ENCODE measurements around the gene APOC3. TPM values are rescaled to one million over a fixed set of nuclear protein-coding genes. Genes with fewer than 3 reads are reported as not detected.

The APOC3 gene
- total and polyA plus RNA-seq, 2 experiments from 2014 or later: not detected

GRCh38 chr11:116853461-116854073 is 23.9 kb downstream of the APOC3 start:
- no peaks in the 10 kb centered on the region for H3K9me2 ChIP-seq (ENCODE audit: insufficient read depth)
- H4K20me1 ChIP-seq (replicated peaks; ENCODE audit: insufficient read depth): no peaks in the 10 kb centered on the region; the same call in 1 of the 2 replicates
- Mint-ChIP-seq H3K4me1 (no peaks in the 10 kb centered on the region; the same call in 2 of the 3 replicates), H3K27me3 (ENCODE audit: insufficient read depth, low read depth, poor library complexity) (peaks cover 2% of the 10 kb centered on the region), H3K9me3 (no peaks in the 10 kb centered on the region), H3K4me3 (no peak overlapping the region), H3K27ac (0 out of 2 replicates have a peak overlapping the region, but pooled peaks have one; percentile 18), H3K36me3 (ENCODE audit: low read depth) (peaks cover 5% of the 10 kb centered on the region)
- no peak for DNase-seq (ENCODE audit: low spot score)
- no peaks in the 10 kb centered on the region for H3K27me3 ChIP-seq (ENCODE audit: insufficient read depth)
- peaks cover 9% of the 10 kb centered on the region; the same call in 1 of the 2 replicates for H3K36me3 ChIP-seq (ENCODE audit: insufficient read depth)
- H3K79me2 ChIP-seq (replicated peaks; ENCODE audit: insufficient read depth): no peaks in the 10 kb centered on the region
- ATAC-seq: no peak
- H3K27ac ChIP-seq (ENCODE audit: low read depth): no peak overlapping the region
- H3F3A ChIP-seq (replicated peaks; ENCODE audit: low read depth): no peaks in the 10 kb centered on the region
- H3K4me3 ChIP-seq: no peak overlapping the region
- no peak overlapping the region for H3K4me2 ChIP-seq
- H3K4me1 ChIP-seq (ENCODE audit: insufficient read depth): no peaks in the 10 kb centered on the region
- TF ChIP-seq JUNB (IDR thresholded peaks at IDR 0.05; ENCODE audit: unreplicated experiment) (no peak), NANOG (IDR thresholded peaks at IDR 0.05; ENCODE audit: borderline replicate concordance) (no peak)
- H2AFZ ChIP-seq: no peak overlapping the region

DNA sequence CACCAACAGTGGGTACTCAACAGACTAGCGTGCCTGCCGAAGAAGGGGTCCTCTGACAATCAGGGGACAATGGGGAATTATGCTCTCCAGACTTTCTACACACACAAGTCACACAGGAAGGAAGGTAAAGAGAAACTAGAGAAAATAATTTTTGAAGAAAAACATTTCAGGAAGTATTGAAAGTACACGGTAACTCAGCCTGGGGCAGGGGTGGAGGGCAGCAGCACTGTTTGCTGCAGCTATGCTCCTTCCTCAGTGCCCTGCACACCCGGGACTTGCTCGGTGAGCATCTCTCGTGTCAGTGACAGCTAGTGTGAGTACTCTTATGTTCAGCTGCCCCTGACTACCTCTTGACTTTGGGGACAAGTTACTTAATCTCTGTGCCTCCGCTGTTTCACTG is 25.7 kb downstream of the APOC3 start:
- peaks cover 11% of the 10 kb centered on the region; the same call in 1 of the 2 replicates for H3K36me3 ChIP-seq (ENCODE audit: insufficient read depth)
- H3K4me2 ChIP-seq: no peak overlapping the region
- no peak overlapping the region for H3K4me3 ChIP-seq
- Mint-ChIP-seq H3K27me3 (ENCODE audit: insufficient read depth, low read depth, poor library complexity) (peaks cover 4% of the 10 kb centered on the region), H3K27ac (no peak overlapping the region), H3K4me3 (no peak overlapping the region), H3K36me3 (ENCODE audit: low read depth) (peaks cover 10% of the 10 kb centered on the region; the same call in 2 of the 3 replicates), H3K9me3 (no peaks in the 10 kb centered on the region), H3K4me1 (no peaks in the 10 kb centered on the region)
- no peaks in the 10 kb centered on the region; the same call in 1 of the 2 replicates for H4K20me1 ChIP-seq (replicated peaks; ENCODE audit: insufficient read depth)
- no peak overlapping the region for H3K27ac ChIP-seq (ENCODE audit: low read depth)
- no peak overlapping the region for H2AFZ ChIP-seq
- H3F3A ChIP-seq (replicated peaks; ENCODE audit: low read depth): no peaks in the 10 kb centered on the region
- ATAC-seq (no peak), DNase-seq (ENCODE audit: low spot score) (no peak)
- no peaks in the 10 kb centered on the region for H3K27me3 ChIP-seq (ENCODE audit: insufficient read depth)
- H3K9me2 ChIP-seq (ENCODE audit: insufficient read depth): no peaks in the 10 kb centered on the region
- no peaks in the 10 kb centered on the region for H3K4me1 ChIP-seq (ENCODE audit: insufficient read depth)
- H3K79me2 ChIP-seq (replicated peaks; ENCODE audit: insufficient read depth): no peaks in the 10 kb centered on the region
- TF ChIP-seq, protein P1, sequence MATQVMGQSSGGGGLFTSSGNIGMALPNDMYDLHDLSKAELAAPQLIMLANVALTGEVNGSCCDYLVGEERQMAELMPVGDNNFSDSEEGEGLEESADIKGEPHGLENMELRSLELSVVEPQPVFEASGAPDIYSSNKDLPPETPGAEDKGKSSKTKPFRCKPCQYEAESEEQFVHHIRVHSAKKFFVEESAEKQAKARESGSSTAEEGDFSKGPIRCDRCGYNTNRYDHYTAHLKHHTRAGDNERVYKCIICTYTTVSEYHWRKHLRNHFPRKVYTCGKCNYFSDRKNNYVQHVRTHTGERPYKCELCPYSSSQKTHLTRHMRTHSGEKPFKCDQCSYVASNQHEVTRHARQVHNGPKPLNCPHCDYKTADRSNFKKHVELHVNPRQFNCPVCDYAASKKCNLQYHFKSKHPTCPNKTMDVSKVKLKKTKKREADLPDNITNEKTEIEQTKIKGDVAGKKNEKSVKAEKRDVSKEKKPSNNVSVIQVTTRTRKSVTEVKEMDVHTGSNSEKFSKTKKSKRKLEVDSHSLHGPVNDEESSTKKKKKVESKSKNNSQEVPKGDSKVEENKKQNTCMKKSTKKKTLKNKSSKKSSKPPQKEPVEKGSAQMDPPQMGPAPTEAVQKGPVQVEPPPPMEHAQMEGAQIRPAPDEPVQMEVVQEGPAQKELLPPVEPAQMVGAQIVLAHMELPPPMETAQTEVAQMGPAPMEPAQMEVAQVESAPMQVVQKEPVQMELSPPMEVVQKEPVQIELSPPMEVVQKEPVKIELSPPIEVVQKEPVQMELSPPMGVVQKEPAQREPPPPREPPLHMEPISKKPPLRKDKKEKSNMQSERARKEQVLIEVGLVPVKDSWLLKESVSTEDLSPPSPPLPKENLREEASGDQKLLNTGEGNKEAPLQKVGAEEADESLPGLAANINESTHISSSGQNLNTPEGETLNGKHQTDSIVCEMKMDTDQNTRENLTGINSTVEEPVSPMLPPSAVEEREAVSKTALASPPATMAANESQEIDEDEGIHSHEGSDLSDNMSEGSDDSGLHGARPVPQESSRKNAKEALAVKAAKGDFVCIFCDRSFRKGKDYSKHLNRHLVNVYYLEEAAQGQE (IDR thresholded peaks at IDR 0.05; ENCODE audit: unreplicated experiment): no peak
- TF ChIP-seq, protein P2, sequence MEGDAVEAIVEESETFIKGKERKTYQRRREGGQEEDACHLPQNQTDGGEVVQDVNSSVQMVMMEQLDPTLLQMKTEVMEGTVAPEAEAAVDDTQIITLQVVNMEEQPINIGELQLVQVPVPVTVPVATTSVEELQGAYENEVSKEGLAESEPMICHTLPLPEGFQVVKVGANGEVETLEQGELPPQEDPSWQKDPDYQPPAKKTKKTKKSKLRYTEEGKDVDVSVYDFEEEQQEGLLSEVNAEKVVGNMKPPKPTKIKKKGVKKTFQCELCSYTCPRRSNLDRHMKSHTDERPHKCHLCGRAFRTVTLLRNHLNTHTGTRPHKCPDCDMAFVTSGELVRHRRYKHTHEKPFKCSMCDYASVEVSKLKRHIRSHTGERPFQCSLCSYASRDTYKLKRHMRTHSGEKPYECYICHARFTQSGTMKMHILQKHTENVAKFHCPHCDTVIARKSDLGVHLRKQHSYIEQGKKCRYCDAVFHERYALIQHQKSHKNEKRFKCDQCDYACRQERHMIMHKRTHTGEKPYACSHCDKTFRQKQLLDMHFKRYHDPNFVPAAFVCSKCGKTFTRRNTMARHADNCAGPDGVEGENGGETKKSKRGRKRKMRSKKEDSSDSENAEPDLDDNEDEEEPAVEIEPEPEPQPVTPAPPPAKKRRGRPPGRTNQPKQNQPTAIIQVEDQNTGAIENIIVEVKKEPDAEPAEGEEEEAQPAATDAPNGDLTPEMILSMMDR (conservative IDR thresholded peaks at IDR 0.05; ENCODE audit: low read depth in 2 of 2): no peak
- no peak for TF ChIP-seq NANOG (IDR thresholded peaks at IDR 0.05; ENCODE audit: borderline replicate concordance)
- no peak for TF ChIP-seq JUNB (IDR thresholded peaks at IDR 0.05; ENCODE audit: unreplicated experiment)
- no peak for TF ChIP-seq CREB1 (CRISPR knock-in tag; IDR thresholded peaks at IDR 0.05; ENCODE audit: low read depth)
- TF ChIP-seq, protein P3, sequence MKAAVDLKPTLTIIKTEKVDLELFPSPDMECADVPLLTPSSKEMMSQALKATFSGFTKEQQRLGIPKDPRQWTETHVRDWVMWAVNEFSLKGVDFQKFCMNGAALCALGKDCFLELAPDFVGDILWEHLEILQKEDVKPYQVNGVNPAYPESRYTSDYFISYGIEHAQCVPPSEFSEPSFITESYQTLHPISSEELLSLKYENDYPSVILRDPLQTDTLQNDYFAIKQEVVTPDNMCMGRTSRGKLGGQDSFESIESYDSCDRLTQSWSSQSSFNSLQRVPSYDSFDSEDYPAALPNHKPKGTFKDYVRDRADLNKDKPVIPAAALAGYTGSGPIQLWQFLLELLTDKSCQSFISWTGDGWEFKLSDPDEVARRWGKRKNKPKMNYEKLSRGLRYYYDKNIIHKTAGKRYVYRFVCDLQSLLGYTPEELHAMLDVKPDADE (IDR thresholded peaks at IDR 0.05): no peak
- TF ChIP-seq EZH2phosphoT487 (IDR thresholded peaks at IDR 0.05; ENCODE audit: unreplicated experiment): no peak
- no peak for TF ChIP-seq EZH2 (IDR thresholded peaks at IDR 0.05; ENCODE audit: low read depth, unreplicated experiment)
- no peak for TF ChIP-seq STAT1 (IDR thresholded peaks at IDR 0.05; ENCODE audit: unreplicated experiment)

Measured in GM23338 (cell line).